Measurements from ENCODE around the gene IDH2. TPM values are rescaled to one million over a fixed set of nuclear protein-coding genes. Genes with fewer than 3 reads are reported as not detected.
A peak's percentile ranks its signal among the peaks of the same experiment; 100 is the strongest.

Gene IDH2
- total RNA-seq, 1 donor from 2014 or later = 218 TPM

DNA sequence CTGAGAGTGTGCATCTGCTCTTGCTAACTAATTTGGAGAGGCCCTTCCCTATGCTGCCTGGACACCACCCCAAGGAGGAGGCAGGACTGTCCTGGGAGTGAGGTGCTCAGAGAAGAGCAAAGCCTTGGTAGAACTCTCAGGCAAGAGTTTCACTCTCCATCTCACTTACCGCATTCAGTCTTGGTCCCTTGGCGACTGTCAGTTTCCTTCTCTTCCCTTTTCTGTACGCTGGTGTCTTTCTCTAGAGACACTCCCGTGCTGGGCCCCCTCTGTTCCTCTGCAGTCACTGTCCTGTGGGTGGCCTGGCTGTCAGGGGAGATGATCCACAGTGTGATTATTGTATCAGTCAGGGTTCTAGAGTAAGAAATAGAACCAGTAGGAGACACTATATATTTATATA, 44.0 kb downstream of the IDH2 start:
- no peaks in the 10 kb centered on the region for H3K36me3 Mint-ChIP-seq (ENCODE audit: low read depth)
- H3K4me3 Mint-ChIP-seq = no peak overlapping the region
- TF ChIP-seq, protein P1, sequence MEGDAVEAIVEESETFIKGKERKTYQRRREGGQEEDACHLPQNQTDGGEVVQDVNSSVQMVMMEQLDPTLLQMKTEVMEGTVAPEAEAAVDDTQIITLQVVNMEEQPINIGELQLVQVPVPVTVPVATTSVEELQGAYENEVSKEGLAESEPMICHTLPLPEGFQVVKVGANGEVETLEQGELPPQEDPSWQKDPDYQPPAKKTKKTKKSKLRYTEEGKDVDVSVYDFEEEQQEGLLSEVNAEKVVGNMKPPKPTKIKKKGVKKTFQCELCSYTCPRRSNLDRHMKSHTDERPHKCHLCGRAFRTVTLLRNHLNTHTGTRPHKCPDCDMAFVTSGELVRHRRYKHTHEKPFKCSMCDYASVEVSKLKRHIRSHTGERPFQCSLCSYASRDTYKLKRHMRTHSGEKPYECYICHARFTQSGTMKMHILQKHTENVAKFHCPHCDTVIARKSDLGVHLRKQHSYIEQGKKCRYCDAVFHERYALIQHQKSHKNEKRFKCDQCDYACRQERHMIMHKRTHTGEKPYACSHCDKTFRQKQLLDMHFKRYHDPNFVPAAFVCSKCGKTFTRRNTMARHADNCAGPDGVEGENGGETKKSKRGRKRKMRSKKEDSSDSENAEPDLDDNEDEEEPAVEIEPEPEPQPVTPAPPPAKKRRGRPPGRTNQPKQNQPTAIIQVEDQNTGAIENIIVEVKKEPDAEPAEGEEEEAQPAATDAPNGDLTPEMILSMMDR (conservative IDR thresholded peaks at IDR 0.05) = no peak
- H3K9me3 Mint-ChIP-seq = no peaks in the 10 kb centered on the region
- no peaks in the 10 kb centered on the region for H3K27me3 Mint-ChIP-seq (ENCODE audit: low read depth)
- H3K27ac Mint-ChIP-seq (ENCODE audit: unreplicated experiment) = peak overlapping the region; percentile 28
- no peak for DNase-seq (ENCODE audit: low read depth, low spot score)
- H3K4me1 Mint-ChIP-seq = peaks cover 64% of the 10 kb centered on the region

GRCh38 chr15:90056529-90056928, 45.7 kb downstream of the IDH2 start:
- no peaks in the 10 kb centered on the region for H3K27me3 Mint-ChIP-seq (ENCODE audit: low read depth)
- H3K27ac Mint-ChIP-seq (ENCODE audit: unreplicated experiment) = no peak overlapping the region
- no peak overlapping the region for H3K4me3 Mint-ChIP-seq
- TF ChIP-seq, protein P1 (conservative IDR thresholded peaks at IDR 0.05) = no peak
- H3K36me3 Mint-ChIP-seq (ENCODE audit: low read depth) = no peaks in the 10 kb centered on the region
- peaks cover 58% of the 10 kb centered on the region for H3K4me1 Mint-ChIP-seq
- DNase-seq (ENCODE audit: low read depth, low spot score) = no peak
- no peaks in the 10 kb centered on the region for H3K9me3 Mint-ChIP-seq

DNA sequence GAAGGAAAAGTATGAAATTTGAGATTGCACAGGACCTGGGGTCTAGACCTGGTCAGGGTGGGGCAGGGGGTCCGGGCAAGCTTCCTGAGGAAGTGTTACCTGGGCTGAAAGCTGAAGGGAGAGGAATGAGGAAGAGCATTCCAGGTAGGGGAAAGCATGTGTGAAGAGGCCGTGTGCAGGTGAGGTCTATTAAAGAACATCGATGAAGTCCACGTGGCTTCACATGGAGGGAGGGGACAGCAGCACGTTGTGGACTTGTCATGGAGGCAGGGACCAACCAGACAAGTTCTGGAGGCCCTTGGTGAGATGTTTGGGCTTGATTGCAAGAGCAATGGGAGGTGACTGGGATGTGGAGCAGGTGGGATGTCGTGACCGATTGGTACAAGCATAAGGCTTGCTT, 47.1 kb downstream of the IDH2 start:
- Mint-ChIP-seq H3K9me3 (no peaks in the 10 kb centered on the region), H3K36me3 (ENCODE audit: low read depth) (no peaks in the 10 kb centered on the region), H3K27me3 (ENCODE audit: low read depth) (no peaks in the 10 kb centered on the region), H3K4me1 (peaks cover 59% of the 10 kb centered on the region), H3K4me3 (no peak overlapping the region), H3K27ac (ENCODE audit: unreplicated experiment) (peak overlapping the region; percentile 68)
- no peak for DNase-seq (ENCODE audit: low read depth, low spot score)
- TF ChIP-seq, protein P1 (conservative IDR thresholded peaks at IDR 0.05) = no peak

DNA sequence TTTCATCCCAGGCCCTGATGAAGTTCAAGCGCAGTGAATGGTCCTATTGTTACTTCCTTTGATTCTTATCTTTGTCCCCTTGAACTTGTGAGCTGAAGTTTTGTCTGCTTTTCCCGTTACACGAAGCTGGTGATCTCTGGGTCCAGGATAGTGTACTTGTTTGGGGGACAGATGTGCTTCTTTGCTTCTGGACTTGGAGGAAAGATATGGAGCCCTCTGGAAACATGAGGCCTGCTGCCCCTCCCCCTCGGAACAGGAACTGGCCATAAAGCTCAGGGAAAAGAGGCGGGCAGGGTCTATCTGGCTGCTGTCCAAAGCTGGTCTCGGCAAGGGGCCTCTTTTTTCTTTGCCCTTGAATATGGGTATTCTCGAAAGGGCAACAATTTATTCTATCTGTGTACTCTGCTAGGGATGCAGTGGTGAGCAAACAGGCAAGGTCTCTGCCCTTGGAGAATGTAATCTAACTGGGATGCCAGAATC, 47.6 kb downstream of the IDH2 start:
- H3K36me3 Mint-ChIP-seq (ENCODE audit: low read depth) = no peaks in the 10 kb centered on the region
- H3K9me3 Mint-ChIP-seq = no peaks in the 10 kb centered on the region
- DNase-seq (ENCODE audit: low read depth, low spot score) = no peak
- TF ChIP-seq, protein P1 (conservative IDR thresholded peaks at IDR 0.05) = no peak
- H3K27me3 Mint-ChIP-seq (ENCODE audit: low read depth) = no peaks in the 10 kb centered on the region
- H3K4me1 Mint-ChIP-seq = peaks cover 59% of the 10 kb centered on the region
- peak overlapping the region; percentile 40 for H3K27ac Mint-ChIP-seq (ENCODE audit: unreplicated experiment)
- H3K4me3 Mint-ChIP-seq = peak overlapping the region; percentile 2

- peaks cover 59% of the 10 kb centered on the region for H3K4me1 Mint-ChIP-seq
- DNase-seq (ENCODE audit: low read depth, low spot score) = no peak
- H3K27ac Mint-ChIP-seq (ENCODE audit: unreplicated experiment) = peak overlapping the region; percentile 89
- no peaks in the 10 kb centered on the region for H3K9me3 Mint-ChIP-seq
- peak overlapping the region; percentile 27 for H3K4me3 Mint-ChIP-seq
- H3K27me3 Mint-ChIP-seq (ENCODE audit: low read depth) = no peaks in the 10 kb centered on the region
- TF ChIP-seq, protein P1 (conservative IDR thresholded peaks at IDR 0.05) = no peak
- H3K36me3 Mint-ChIP-seq (ENCODE audit: low read depth) = no peaks in the 10 kb centered on the region
Measured at GRCh38 chr15:90053685-90054466, 48.4 kb downstream of the IDH2 start.
